Sigmoid colon (tissue), 7 donors: ENCODE data around the gene MACROD2. TPM values are rescaled to one million over a fixed set of nuclear protein-coding genes. Genes with fewer than 3 reads are reported as not detected.

Experiments
- DNase-seq: peaks from one replicate; pipeline ENCODE4 v3.0.0-alpha.2; 2019
- H3K27ac ChIP-seq, 4 donors: fragments of 200-600 bp; sonication (generic); one replicate each; pipeline ENCODE4 v1.5.1; 2016 to 2019; ENCODE audit warnings: mild to moderate bottlenecking in 1 of 4
- H3K27me3 ChIP-seq, 3 donors: fragments of 200-600 bp; sonication (generic); one replicate each; pipeline ENCODE4 v1.5.1; 2019; ENCODE audit warnings: mild to moderate bottlenecking in 1 of 3
- H3K36me3 ChIP-seq, 4 donors: fragments of 200-600 bp; sonication (generic); one replicate each; pipeline ENCODE4 v1.5.1; 2016 to 2019
- H3K4me1 ChIP-seq, 4 donors: fragments of 200-600 bp; sonication (generic); one replicate each; pipeline ENCODE4 v1.5.1; 2017 to 2019
- H3K4me3 ChIP-seq, 4 donors: fragments of 200-600 bp; sonication (generic); one replicate each; pipeline ENCODE4 v1.5.1; 2017 to 2019; ENCODE audit warnings: mild to moderate bottlenecking in 2 of 4, moderate library complexity in 1 of 4
- H3K9me3 ChIP-seq, 4 donors: fragments of 200-600 bp in 3 of 4; sonication (generic) in 3 of 4; one replicate each; pipeline versions ENCODE4 v1.5.1 to v1.6.1; 2013 to 2019
- CTCF ChIP-seq, 4 experiments: fragments of 450-650 bp in 3 of 4; fragments of 200-600 bp in 1 of 4; IDR thresholded peaks; one replicate each; pipeline ENCODE4 v1.5.1; 2016 to 2019; ENCODE audit warnings: antibody characterized with exemption in 4 of 4, mild to moderate bottlenecking in 3 of 4, moderate library complexity in 2 of 4
- EP300 ChIP-seq, 4 donors: sonication (generic); formaldehyde crosslinking; IDR thresholded peaks; one replicate each; pipeline ENCODE4 v1.6.1; 2017; ENCODE audit warnings: antibody characterized with exemption in 4 of 4
- POLR2A ChIP-seq, 2 donors: fragments of 450-650 bp; IDR thresholded peaks; one replicate each; pipeline ENCODE4 v1.6.1; 2016; ENCODE audit warnings: antibody characterized with exemption in 2 of 2, mild to moderate bottlenecking in 2 of 2, moderate library complexity in 2 of 2
- POLR2AphosphoS5 ChIP-seq, 4 donors: sonication (generic); formaldehyde crosslinking; IDR thresholded peaks; one replicate each; pipeline ENCODE4 v1.6.1; 2017; ENCODE audit warnings: antibody characterized with exemption in 4 of 4
- WGBS, 2 donors: extraction: QIAGEN DNeasy Blood & Tissue Kit; methylation state at CpG; one replicate each; pipeline ENCODE4 v1.1.7; 2013; 5-methylcytosine and 5-hydroxymethylcytosine counted together
- intact Hi-C: fragments of 100-400 bp; cut with DNase I; formaldehyde crosslinking; loops from one replicate; pipeline ENCODE4 v1.15.1; 2023
- polyA plus RNA-seq, 3 donors: library from polyadenylated mRNA; stranded (reverse); fragments of 200-250 nt; gene quantifications; one replicate each; pipeline ENCODE4 v1.2.3, GENCODE V29; 2013
- total RNA-seq, 4 donors: library from RNA; depleted of rRNA; stranded (reverse); fragments of >200 nt; gene quantifications; one replicate each; pipeline ENCODE4 v1.1.0, GENCODE V29; 2016
- donor health status: healthy with polysubstance abuse.
- donor health status: Bipolar disorder and iron deficiency.
- donor health status: healthy.

The MACROD2 gene
- total and polyA plus RNA-seq, 7 donors, result 1.2 to 22.4 (median 5.8) TPM

GRCh38 chr20:14361509-14362345 lies 366.4 kb downstream of the MACROD2 start:
- Histone ChIP-seq H3K27me3 (no peaks in the 10 kb centered on the region), H3K4me1 (no peaks in the 10 kb centered on the region), H3K27ac (no peak overlapping the region), H3K9me3 (no peaks in the 10 kb centered on the region), H3K4me3 (no peak overlapping the region), H3K36me3 (no peaks in the 10 kb centered on the region)
- intact Hi-C loops, result no loop called here
- WGBS, 2 donors, result 68 to 78% methylated on average over 3 of the region's 3 CpGs
- TF ChIP-seq EP300 (IDR thresholded peaks at IDR 0.05), result no peak
- TF ChIP-seq CTCF (IDR thresholded peaks at IDR 0.05), result no peak
- TF ChIP-seq POLR2AphosphoS5 (IDR thresholded peaks at IDR 0.05), result no peak
- no peak for DNase-seq

- no peak overlapping the region for H3K4me3 ChIP-seq
- no peaks in the 10 kb centered on the region for H3K27me3 ChIP-seq
- TF ChIP-seq POLR2AphosphoS5 (IDR thresholded peaks at IDR 0.05) (no peak), EP300 (IDR thresholded peaks at IDR 0.05) (no peak), CTCF (IDR thresholded peaks at IDR 0.05) (no peak), POLR2A (IDR thresholded peaks at IDR 0.05) (no peak)
- intact Hi-C loops, result no loop called here
- H3K4me1 ChIP-seq, result peaks cover 0 to 9% (median 3%) of the 10 kb centered on the region in 4 donors
- no peak overlapping the region for H3K27ac ChIP-seq
- WGBS, 2 donors, result 62 to 81% methylated on average over 3 of the region's 3 CpGs
- H3K36me3 ChIP-seq, result no peaks in the 10 kb centered on the region
- no peak for DNase-seq
- H3K9me3 ChIP-seq, result no peaks in the 10 kb centered on the region
Measured at GRCh38 chr20:14374196-14374595, 378.9 kb downstream of the MACROD2 start.

GRCh38 chr20:14375416-14375985 lies 380.2 kb downstream of the MACROD2 start:
- no peaks in the 10 kb centered on the region for H3K27me3 ChIP-seq
- no peak overlapping the region for H3K27ac ChIP-seq
- DNase-seq, result no peak
- no peak for TF ChIP-seq POLR2A (IDR thresholded peaks at IDR 0.05)
- peaks cover 0 to 9% (median 3%) of the 10 kb centered on the region in 4 donors for H3K4me1 ChIP-seq
- no peaks in the 10 kb centered on the region for H3K9me3 ChIP-seq
- H3K4me3 ChIP-seq, result no peak overlapping the region
- H3K36me3 ChIP-seq, result no peaks in the 10 kb centered on the region
- 81 to 82% methylated on average over 4 of the region's 4 CpGs for WGBS, 2 donors
- intact Hi-C loops, result no loop called here

GRCh38 chr20:14378326-14378725 lies 383.0 kb downstream of the MACROD2 start:
- no peaks in the 10 kb centered on the region for H3K9me3 ChIP-seq
- no peak overlapping the region for H3K4me3 ChIP-seq
- DNase-seq, result no peak
- peaks cover 0 to 9% (median 3%) of the 10 kb centered on the region in 4 donors for H3K4me1 ChIP-seq
- H3K36me3 ChIP-seq, result no peaks in the 10 kb centered on the region
- no peaks in the 10 kb centered on the region for H3K27me3 ChIP-seq
- no peak overlapping the region for H3K27ac ChIP-seq
- intact Hi-C loops, result no loop called here
- TF ChIP-seq CTCF (IDR thresholded peaks at IDR 0.05), result no peak
- no peak for TF ChIP-seq EP300 (IDR thresholded peaks at IDR 0.05)
- TF ChIP-seq POLR2A (IDR thresholded peaks at IDR 0.05), result no peak
- TF ChIP-seq POLR2AphosphoS5 (IDR thresholded peaks at IDR 0.05), result no peak

GRCh38 chr20:14383335-14383734 lies 388.0 kb downstream of the MACROD2 start:
- 80 to 84% methylated on average over 5 of the region's 5 CpGs for WGBS, 2 donors
- intact Hi-C loops, result no loop called here
- no peak overlapping the region for H3K27ac ChIP-seq
- H3K4me1 ChIP-seq, result peaks cover 0 to 6% (median 3%) of the 10 kb centered on the region in 4 donors
- H3K9me3 ChIP-seq, result peaks cover 0 to 5% (median 0%) of the 10 kb centered on the region in 4 donors
- no peak overlapping the region for H3K4me3 ChIP-seq
- no peaks in the 10 kb centered on the region for H3K36me3 ChIP-seq
- TF ChIP-seq EP300 (IDR thresholded peaks at IDR 0.05) (no peak), POLR2AphosphoS5 (IDR thresholded peaks at IDR 0.05) (no peak), CTCF (IDR thresholded peaks at IDR 0.05) (no peak), POLR2A (IDR thresholded peaks at IDR 0.05) (no peak)
- no peaks in the 10 kb centered on the region for H3K27me3 ChIP-seq
- no peak for DNase-seq
